Prostate gland (tissue), 2 donors: ENCODE data around the gene HNRNPDL. TPM values are rescaled to one million over a fixed set of nuclear protein-coding genes. Genes with fewer than 3 reads are reported as not detected.

ENCODE experiments used
- DNase-seq: peaks from one replicate; pipeline ENCODE4 v3.0.0-alpha.2; 2019; ENCODE audit warnings: low spot score
- H3K27ac ChIP-seq, 2 donors: fragments of 200-600 bp; sonication (generic); 2 replicates each; pipeline ENCODE4 v1.5.1; 2017 to 2019
- H3K27me3 ChIP-seq: fragments of 200-600 bp; sonication (generic); replicated peaks from 2 replicates; pipeline ENCODE4 v1.5.1; 2019; ENCODE audit not compliant: insufficient read depth
- H3K36me3 ChIP-seq, 2 donors: fragments of 200-600 bp; sonication (generic); 1 replicate in 1 of 2; 2 replicates in 1 of 2; pipeline versions ENCODE4 v1.5.1 to v1.8.1; 2017 to 2019
- H3K4me1 ChIP-seq: fragments of 200-600 bp; sonication (generic); replicated peaks from 2 replicates; pipeline ENCODE4 v1.5.1; 2019
- H3K4me3 ChIP-seq, 2 donors: fragments of 200-600 bp; sonication (generic); 2 replicates each; pipeline ENCODE4 v1.5.1; 2017 to 2019
- H3K9me3 ChIP-seq: fragments of 200-600 bp; sonication (generic); 2 replicates; pipeline ENCODE4 v1.5.1; 2017
- POLR2A ChIP-seq: fragments of 450-650 bp; IDR thresholded peaks from one replicate; pipeline ENCODE4 v1.6.1; 2016; ENCODE audit warnings: antibody characterized with exemption, mild to moderate bottlenecking
- POLR2AphosphoS5 ChIP-seq: sonication (generic); formaldehyde crosslinking; IDR thresholded peaks from one replicate; pipeline ENCODE4 v1.6.1; 2017; ENCODE audit warnings: antibody characterized with exemption
- WGBS: methylation state at CpG from one replicate; pipeline ENCODE4 v1.1.5; 2018; 5-methylcytosine and 5-hydroxymethylcytosine counted together
- intact Hi-C: fragments of 100-400 bp; cut with DNase I; formaldehyde crosslinking; loops from one replicate; pipeline ENCODE4 v1.14.2; 2022
- total RNA-seq, 2 donors: library from RNA; depleted of rRNA; stranded (reverse); fragments of >200 nt; gene quantifications; one replicate each; pipeline ENCODE4 v1.1.0, GENCODE V29; 2016
- TF ChIP-seq, protein P1 (sequence below), 4 experiments: fragments of 200-600 bp in 2 of 4; fragments of 450-650 bp in 2 of 4; sonication (generic) in 2 of 4; IDR thresholded peaks; 1 replicate in 3 of 4; 2 replicates in 1 of 4; pipeline ENCODE4 v1.5.1; 2016 to 2019; ENCODE audit warnings: antibody characterized with exemption in 4 of 4, mild to moderate bottlenecking in 2 of 4, moderate library complexity in 2 of 4

HNRNPDL gene
- total RNA-seq, 2 donors from 2014 or later, result 158 to 177 TPM

GRCh38 chr4:82433791-82434190 lies 3.5 kb upstream of the HNRNPDL start:
- H3K4me3 ChIP-seq, result no peak overlapping the region
- H3K4me1 ChIP-seq, result no peaks in the 10 kb centered on the region
- no peak for TF ChIP-seq POLR2AphosphoS5
- TF ChIP-seq, protein P1, sequence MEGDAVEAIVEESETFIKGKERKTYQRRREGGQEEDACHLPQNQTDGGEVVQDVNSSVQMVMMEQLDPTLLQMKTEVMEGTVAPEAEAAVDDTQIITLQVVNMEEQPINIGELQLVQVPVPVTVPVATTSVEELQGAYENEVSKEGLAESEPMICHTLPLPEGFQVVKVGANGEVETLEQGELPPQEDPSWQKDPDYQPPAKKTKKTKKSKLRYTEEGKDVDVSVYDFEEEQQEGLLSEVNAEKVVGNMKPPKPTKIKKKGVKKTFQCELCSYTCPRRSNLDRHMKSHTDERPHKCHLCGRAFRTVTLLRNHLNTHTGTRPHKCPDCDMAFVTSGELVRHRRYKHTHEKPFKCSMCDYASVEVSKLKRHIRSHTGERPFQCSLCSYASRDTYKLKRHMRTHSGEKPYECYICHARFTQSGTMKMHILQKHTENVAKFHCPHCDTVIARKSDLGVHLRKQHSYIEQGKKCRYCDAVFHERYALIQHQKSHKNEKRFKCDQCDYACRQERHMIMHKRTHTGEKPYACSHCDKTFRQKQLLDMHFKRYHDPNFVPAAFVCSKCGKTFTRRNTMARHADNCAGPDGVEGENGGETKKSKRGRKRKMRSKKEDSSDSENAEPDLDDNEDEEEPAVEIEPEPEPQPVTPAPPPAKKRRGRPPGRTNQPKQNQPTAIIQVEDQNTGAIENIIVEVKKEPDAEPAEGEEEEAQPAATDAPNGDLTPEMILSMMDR (IDR thresholded peaks at IDR 0.05), result no peak
- no peak for TF ChIP-seq POLR2A
- H3K9me3 ChIP-seq, result no peaks in the 10 kb centered on the region
- intact Hi-C loops, result loop anchor here (10.0 kb wide), 1 partner anchor 601 kb away; the partner anchor contains the start of gene COPS4
- no peaks in the 10 kb centered on the region for H3K27me3 ChIP-seq
- WGBS, result 66% methylated on average over 2 of the region's 2 CpGs
- no peaks in the 10 kb centered on the region for H3K36me3 ChIP-seq
- H3K27ac ChIP-seq, result no peak overlapping the region
- no peak for DNase-seq

GRCh38 chr4:82432596-82432995 lies 2.3 kb upstream of the HNRNPDL start:
- intact Hi-C loops, result loop anchor here (10.0 kb wide), 1 partner anchor 602 kb away; the partner anchor contains the start of gene COPS4
- no peaks in the 10 kb centered on the region for H3K27me3 ChIP-seq
- no peaks in the 10 kb centered on the region for H3K9me3 ChIP-seq
- no peaks in the 10 kb centered on the region for H3K4me1 ChIP-seq
- 85% methylated on average over 18 of the region's 18 CpGs for WGBS
- H3K36me3 ChIP-seq, result no peaks in the 10 kb centered on the region
- TF ChIP-seq POLR2A, result no peak
- TF ChIP-seq, protein P1 (IDR thresholded peaks at IDR 0.05), result no peak
- TF ChIP-seq POLR2AphosphoS5, result no peak
- H3K27ac ChIP-seq, result no peak overlapping the region
- no peak overlapping the region for H3K4me3 ChIP-seq
- DNase-seq, result no peak

DNA sequence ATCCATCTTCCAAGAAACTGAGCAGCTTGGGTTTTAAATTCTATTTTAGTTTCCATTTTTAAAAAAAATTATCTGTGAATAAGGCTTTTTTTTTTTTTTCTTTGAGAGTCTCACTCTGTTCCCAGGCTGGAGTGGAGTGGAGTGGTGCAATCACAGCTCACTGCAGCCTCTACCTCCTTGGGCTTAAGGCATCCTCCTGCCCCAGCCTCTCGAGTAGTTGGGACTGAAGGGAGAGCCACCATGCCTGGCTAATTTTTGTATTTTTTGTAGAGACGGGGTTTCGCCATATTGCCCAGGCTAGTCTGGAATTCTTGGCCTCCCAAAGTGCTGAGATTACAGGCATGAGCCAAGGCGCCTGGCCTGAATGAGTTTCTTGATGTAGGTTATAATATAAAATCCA lies 1.6 kb upstream of the HNRNPDL start:
- Histone ChIP-seq H3K4me3 (peak overlapping the region in 1 of 2 donors; percentile 96), H3K4me1 (peaks cover 3% of the 10 kb centered on the region)
- intact Hi-C loops, result loop anchor here (2.0 to 10.0 kb wide), 3 partner anchors 459 to 603 kb away; partner anchors contain the start of genes COPS4, SEC31A and THAP9

GRCh38 chr4:82430964-82431745 lies 893 bp upstream of the HNRNPDL start:
- DNase-seq, result peak; percentile 11
- Histone ChIP-seq H3K9me3 (no peaks in the 10 kb centered on the region), H3K27ac (peak overlapping the region; percentile 98), H3K27me3 (no peaks in the 10 kb centered on the region), H3K4me3 (peak overlapping the region; percentile 90 to 96), H3K4me1 (peaks cover 3% of the 10 kb centered on the region), H3K36me3 (no peaks in the 10 kb centered on the region)
- intact Hi-C loops, result loop anchor here (2.0 to 10.0 kb wide), 3 partner anchors 460 to 604 kb away; partner anchors contain the start of genes COPS4, SEC31A and THAP9
- WGBS, result 2% methylated on average over 33 of the region's 33 CpGs
- TF ChIP-seq POLR2AphosphoS5 (no peak), POLR2A (no peak)
- TF ChIP-seq, protein P1 (IDR thresholded peaks at IDR 0.05), result no peak

More for the DNA sequence above, 1.6 kb upstream of the HNRNPDL start:
- WGBS, result 85% methylated on average over 4 of the region's 4 CpGs
- Histone ChIP-seq H3K27ac (no peak overlapping the region), H3K9me3 (no peaks in the 10 kb centered on the region), H3K27me3 (no peaks in the 10 kb centered on the region), H3K36me3 (no peaks in the 10 kb centered on the region)
- DNase-seq, result no peak
- TF ChIP-seq POLR2AphosphoS5 (no peak), POLR2A (no peak)
- TF ChIP-seq, protein P1 (IDR thresholded peaks at IDR 0.05), result no peak
